ENCODE results near the gene RCOR3.

DNA sequence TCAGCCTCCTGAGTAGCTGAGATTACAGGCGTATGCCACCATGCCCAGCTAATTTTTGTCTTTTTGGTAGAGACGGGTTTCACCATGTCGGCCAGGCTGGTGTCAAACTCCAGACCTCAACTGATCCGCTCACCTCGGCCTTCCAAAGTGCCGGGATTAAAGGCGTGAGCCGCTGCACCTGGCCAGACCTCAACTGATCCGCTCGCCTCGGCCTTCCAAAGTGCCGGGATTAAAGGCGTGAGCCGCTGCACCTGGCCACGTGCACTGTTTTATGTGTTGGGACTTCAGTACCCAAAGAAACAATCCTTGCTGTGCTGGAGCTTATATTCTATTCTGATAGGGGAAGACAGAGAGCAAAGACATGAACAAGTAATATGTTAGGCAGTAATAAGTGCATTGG, 77.6 kb downstream of the RCOR3 start:
- TF ChIP-seq, protein P1, sequence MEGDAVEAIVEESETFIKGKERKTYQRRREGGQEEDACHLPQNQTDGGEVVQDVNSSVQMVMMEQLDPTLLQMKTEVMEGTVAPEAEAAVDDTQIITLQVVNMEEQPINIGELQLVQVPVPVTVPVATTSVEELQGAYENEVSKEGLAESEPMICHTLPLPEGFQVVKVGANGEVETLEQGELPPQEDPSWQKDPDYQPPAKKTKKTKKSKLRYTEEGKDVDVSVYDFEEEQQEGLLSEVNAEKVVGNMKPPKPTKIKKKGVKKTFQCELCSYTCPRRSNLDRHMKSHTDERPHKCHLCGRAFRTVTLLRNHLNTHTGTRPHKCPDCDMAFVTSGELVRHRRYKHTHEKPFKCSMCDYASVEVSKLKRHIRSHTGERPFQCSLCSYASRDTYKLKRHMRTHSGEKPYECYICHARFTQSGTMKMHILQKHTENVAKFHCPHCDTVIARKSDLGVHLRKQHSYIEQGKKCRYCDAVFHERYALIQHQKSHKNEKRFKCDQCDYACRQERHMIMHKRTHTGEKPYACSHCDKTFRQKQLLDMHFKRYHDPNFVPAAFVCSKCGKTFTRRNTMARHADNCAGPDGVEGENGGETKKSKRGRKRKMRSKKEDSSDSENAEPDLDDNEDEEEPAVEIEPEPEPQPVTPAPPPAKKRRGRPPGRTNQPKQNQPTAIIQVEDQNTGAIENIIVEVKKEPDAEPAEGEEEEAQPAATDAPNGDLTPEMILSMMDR (IDR thresholded peaks at IDR 0.05): no peak
- TF ChIP-seq POLR2A (IDR thresholded peaks at IDR 0.05): no peak
